Measurements from ENCODE around the gene RSU1. TPM values are rescaled to one million over a fixed set of nuclear protein-coding genes. Genes with fewer than 3 reads are reported as not detected.

RSU1 gene
- total RNA-seq, 1 donor from 2014 or later: 125 TPM

GRCh38 chr10:16685551-16685950, 131.7 kb downstream of the RSU1 start:
- DNase-seq (ENCODE audit: low spot score): no peak

DNA sequence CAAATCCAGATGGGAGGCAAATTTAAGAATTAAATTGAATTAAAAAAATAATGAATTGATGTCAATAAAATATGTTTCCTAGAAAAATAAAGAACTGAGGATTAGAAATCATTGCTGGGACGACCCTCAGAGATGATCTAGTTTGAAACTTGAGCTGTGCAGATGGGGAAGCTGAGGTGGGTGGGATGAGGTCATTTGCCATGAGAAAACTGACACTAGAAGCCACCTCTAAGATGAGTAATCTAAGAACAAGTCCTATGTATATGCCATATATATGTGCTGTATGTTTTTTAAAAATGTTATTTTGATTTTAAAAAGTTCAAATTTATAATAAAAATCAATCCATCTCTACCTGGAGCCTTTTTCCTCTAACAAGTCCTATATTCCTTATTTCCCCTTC, 135.7 kb downstream of the RSU1 start:
- no peak for DNase-seq (ENCODE audit: low spot score)

DNA sequence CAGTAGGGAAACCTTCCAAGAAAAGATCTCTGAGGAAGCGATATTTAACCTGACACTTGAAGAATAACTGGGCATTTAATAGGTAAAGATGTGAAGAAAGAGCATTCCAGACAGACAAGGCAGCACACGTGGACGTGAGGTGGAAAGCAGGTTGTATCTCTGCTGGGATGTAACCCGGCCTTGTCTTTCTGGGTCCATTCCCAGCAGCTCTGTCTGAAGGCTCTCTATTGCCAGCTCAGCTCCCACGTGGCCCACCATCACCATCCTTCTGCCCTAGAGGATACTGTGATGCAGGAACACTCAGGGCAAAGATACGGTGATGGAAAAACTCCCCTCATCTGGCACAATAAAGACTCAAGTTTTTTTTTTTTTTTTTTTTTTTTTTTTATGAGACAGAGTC, 137.7 kb downstream of the RSU1 start:
- no peak for DNase-seq (ENCODE audit: low spot score)

GRCh38 chr10:16675334-16675733, 141.9 kb downstream of the RSU1 start:
- no peak for DNase-seq (ENCODE audit: low spot score)

DNA sequence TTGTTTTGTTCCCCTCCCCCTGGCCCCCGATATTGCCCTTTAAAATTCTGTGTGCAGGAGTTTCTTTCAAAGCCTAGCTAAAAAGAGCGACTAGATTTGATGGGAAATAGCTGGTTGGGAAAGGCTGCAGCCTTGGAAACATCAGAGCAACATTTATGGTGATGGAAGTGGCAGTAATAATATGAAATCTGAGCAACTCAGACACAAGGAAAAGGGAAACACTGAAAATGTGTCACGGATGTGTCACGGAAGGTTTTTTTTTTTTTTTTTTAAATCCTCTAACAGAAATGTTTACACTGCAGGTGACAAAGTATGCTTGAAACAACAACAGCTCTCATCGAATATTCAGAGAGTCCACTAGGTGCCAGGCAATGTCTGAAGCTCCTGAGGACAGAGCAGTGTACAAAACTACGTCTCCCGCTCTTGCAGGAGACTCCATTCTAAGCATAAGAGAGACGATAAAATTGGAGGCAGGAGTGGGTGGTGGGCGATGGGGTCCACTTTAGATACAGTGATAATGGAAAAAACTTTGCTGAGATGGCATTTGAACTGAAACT, 143.0 kb downstream of the RSU1 start:
- DNase-seq (ENCODE audit: low spot score): no peak

GRCh38 chr10:16673443-16673842, 143.8 kb downstream of the RSU1 start:
- DNase-seq (ENCODE audit: low spot score): no peak

DNA sequence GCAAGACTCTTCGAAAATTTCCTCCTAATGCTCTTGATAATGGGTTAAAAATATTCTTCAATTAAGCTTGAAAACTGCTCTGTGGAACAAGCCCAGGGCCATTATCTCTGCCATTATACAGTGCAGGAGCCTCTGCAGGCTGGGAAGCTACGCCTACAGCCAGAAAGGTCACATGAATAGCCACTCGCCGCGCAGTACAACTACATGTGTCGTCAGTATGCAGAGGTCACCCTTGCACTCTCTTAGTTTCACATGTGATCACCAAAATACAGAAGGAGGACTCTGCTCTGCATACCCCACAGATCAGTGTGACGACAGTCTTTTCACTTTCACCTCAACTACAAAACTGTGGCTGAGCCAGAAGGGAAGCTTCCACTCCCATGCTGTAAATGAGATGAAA, 153.8 kb downstream of the RSU1 start:
- DNase-seq (ENCODE audit: low spot score): no peak

- no peak for DNase-seq (ENCODE audit: low spot score)
These were observed 154.3 kb downstream of the RSU1 start for GRCh38 chr10:16662923-16663322.

DNA sequence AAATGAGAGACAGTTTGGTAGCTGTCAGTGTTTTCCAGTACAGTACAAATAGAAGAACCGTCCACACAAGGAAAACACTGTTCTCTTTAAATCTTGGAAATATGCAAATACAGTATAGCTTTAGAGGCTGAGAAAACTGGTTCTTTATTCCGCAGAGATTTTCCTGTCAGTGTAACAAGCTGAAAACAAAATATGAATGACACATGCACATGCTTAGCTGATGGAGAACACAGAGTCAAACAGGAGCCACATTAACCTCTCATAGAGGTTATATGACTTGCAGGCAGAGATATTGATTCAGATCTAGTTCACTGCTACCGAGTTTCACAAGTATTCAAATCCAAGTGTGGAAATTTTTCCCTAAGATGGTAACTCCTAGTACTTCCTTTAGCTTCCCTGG, 160.3 kb downstream of the RSU1 start:
- no peak for DNase-seq (ENCODE audit: low spot score)

- no peak for DNase-seq (ENCODE audit: low spot score)
These were observed 164.0 kb downstream of the RSU1 start for GRCh38 chr10:16653224-16653623.

DNA sequence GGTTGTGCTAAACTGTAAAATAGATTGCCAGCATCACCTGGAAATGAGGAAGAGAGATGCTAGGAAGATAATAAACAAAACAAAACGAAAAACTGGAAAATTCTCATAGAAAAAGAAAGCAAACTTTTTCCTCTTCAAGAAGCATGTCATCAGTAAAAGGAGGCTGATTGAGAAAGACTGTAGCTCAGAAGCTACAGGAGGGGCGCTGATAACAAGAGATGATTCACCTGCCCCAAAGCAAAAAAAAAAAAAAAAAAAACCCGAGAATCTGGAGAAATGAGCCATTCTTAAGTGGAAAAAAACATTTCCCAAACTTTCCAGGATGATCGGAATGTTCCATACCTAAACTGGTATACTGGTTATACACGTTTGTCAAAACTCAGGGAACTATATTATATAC, 165.1 kb downstream of the RSU1 start:
- DNase-seq (ENCODE audit: low spot score): no peak

DNA sequence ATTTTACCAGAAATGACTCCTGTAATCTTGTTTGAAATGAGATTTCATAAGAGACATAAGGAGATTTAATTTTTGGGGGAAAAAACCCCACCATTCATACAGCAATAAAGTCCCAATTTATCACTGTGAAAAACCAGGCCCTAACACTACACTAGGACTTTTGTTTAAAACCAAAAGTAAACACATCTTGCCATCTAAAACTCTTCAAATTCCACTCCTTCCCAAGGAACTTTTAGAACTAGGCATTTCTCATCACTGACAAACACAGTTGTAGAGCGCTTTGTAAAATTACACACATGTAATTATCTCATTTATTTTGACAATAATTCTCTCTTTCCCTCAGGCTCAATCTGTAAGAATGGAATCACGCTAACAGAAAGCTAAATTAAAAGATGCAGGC, 167.5 kb downstream of the RSU1 start:
- DNase-seq (ENCODE audit: low spot score): no peak

DNA sequence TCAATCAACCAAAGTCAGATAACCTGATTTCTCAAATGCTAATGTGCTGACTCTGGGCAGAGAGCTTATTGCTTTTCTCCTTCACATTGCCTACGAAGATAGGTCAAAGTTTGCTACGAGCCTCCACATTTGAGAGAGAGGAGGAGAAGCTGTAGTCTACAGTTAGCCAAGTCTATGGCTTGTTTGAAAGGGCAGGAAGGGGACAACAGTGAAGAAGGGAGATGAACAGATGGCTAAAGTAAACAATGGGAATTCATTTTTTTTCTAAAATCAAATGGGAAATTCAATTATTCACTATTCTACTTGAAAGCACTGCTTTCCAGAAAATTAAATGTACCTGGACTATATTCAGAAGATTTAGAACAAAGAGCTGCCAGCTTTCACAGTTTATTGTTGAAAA, 168.9 kb downstream of the RSU1 start:
- no peak for DNase-seq (ENCODE audit: low spot score)

DNA sequence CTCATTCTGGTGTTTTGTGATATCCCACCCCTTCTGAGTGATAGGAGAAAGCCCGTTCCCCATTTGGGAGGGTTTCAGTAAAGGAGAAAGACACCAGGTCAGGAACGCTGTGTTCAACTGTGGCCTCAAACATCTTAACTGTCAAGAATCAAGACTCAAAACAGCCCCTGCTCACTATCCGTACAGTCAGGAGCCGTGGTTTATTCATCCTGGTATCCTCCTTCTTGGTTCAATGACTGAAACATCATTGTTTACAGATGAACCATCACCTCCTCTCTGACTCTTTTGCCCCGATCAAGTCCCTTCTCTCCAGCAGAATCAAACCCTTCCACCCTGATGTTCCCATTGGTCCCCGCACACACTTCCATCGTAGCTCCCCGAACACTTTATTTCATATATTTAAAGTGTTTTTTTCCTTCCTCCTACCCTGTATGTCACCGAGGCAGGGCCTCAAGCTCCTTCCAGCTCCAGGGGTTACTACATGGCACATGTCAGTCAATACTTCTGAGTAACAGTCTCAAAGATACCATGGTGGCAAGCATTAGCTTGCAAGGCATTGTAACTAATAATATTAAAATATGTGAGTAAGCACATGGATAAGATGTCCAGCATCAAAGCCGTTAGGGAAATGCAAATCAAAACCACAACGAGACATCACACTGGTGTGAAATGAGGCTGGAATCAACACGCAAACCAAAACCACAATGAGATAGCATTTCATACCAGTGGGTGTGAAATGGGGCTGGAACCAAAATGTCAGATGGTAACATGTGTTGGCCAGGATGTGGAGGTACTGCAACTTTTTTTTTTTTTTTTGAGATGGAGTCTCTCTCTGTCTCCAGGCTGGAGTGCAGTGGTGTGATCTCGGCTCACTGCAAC, 170.8 kb downstream of the RSU1 start:
- no peak for DNase-seq (ENCODE audit: low spot score)

DNA sequence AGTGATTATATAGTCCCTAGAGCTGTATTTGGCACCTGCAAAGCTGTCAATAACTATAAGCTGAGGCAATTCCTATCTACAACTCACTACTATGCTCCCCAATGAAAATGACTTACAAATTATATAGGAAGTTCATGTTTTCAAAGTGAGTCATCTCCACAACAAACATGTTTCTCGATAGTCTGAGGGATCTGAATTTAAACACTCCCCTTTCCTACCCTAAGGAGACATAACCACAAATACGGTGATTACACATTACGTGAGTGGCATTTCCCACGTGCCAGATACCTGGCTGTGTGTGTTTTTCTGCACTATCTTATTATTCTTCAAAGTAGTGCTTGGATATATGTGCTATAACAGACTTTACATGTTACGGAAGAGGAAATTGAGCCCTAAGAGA, 173.1 kb downstream of the RSU1 start:
- no peak for DNase-seq (ENCODE audit: low spot score)

DNA sequence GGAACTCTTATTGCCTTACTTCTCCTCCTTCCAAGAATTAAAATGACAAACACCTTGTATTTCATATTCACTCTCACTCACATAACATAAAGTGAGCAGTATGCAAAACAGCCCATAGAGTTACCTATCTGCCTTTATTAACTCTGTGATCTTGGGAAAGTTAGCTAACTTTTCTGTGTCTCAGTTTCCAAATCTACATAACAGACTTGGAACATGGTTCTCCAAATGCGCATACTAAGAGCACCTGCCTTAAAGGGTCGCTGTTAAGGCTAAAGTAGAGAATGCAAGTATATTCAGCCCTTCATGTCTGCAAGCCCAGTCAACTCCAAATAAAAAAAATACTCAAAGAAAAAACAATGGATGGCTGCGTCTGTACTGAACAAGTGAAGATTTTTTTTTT, 173.7 kb downstream of the RSU1 start:
- DNase-seq (ENCODE audit: low spot score): no peak

DNA sequence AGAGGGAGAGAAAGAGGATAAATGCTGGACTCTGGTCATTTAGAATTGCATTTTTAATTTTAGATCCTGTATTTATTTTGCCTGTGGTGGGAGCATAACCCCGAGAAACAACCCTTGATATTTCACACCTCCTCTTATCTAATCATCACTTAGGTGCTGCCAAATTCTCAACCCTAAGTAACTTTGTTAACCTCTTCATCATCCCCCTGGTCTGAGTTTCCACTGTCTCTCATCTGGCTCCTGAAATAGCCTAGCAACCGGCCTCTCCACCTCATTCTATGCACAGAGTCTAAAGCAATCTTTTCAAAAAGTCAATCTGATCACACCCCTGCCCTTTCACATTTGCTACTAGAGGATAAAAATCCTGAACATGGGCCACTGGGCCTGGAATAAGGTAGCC, 177.1 kb downstream of the RSU1 start:
- no peak for DNase-seq (ENCODE audit: low spot score)

- DNase-seq (ENCODE audit: low spot score): no peak
These were observed 177.8 kb downstream of the RSU1 start for GRCh38 chr10:16639471-16639870.

DNA sequence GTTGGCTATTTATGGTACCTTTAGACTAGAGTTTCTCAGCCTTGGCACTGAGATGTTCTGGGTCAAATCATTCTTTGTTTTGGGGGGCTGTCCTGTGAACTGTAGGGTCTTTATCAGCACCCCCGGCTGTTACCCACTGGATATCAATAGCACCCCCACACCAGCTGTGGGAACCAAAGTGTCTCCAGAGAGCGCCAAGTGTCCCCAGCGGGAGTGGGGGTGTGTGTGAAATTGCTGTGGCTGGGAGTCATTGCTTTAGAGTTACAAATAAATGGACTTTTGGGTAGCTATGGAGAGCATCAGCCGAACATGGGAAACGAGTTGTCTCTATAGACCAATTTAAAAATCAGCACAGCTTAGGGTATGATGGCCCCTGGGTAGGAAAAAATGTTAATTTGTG, 184.2 kb downstream of the RSU1 start:
- DNase-seq (ENCODE audit: low spot score): no peak

GRCh38 chr10:16626697-16627096, 190.5 kb downstream of the RSU1 start:
- no peak for DNase-seq (ENCODE audit: low spot score)

GRCh38 chr10:16612981-16613355, 204.3 kb downstream of the RSU1 start:
- DNase-seq (ENCODE audit: low spot score): no peak

DNA sequence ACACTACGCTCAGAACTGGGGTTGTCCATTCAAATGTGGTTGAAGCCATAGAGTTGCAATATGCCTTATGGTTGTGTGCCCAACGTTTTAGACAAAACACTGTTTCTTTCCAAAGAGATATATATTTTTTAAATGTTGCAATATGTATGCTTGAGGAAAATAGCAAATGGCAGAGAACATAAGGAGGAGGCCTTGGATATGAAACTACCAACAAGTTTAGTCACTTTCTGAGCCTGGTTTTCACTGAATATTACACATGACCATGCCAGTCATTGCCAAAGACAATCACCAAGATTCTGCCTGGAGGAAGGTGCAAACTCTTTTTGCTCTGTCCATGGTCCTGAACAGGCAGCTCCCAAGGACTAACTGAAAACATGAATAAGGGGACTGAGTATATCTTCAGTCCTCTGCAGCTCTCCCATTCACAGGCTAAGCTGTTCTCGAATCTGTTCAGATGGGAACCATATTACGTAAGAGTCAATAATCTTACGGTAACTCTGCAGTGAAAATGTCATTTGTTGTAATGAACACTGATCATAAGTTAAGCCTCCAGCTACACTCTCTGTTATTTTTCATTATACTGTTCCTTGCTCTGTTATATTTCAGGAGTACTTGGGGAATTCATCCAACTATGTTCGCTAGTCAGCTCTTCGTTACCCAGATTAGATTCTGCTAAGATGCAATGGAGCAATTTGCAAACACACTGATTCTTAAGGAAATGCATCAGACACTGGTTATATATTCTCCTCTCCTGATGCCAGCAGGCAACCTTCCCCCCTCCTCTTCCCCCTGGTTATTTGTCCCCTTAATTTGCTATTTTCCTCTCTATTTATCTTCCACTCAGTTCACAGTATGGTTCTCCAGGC, 204.9 kb downstream of the RSU1 start:
- no peak for DNase-seq (ENCODE audit: low spot score)

Data from mesenteric fat pad (tissue), 1 donor.